GM20000 (cell line): ENCODE measurements around the gene HBEGF.

Experiments used
- DNase-seq: peaks from one replicate; pipeline ENCODE4 v3.0.0; 2012; ENCODE audit warnings: low spot score
- CTCF ChIP-seq: IDR thresholded peaks from 2 replicates; pipeline ENCODE4 v1.5.1; 2012; ENCODE audit warnings: mild to moderate bottlenecking, control low read depth; ENCODE audit errors: extremely low read depth, missing control alignments

Gene HBEGF

GRCh38 chr5:140342896-140343295, 3.5 kb downstream of the HBEGF start:
- no peak for TF ChIP-seq CTCF
- DNase-seq: peak; percentile 24

- no peak for TF ChIP-seq CTCF
- peak; percentile 30 for DNase-seq
These were observed 4.1 kb downstream of the HBEGF start for GRCh38 chr5:140342287-140342686.

- no peak for TF ChIP-seq CTCF
- DNase-seq: no peak
These were observed 4.8 kb downstream of the HBEGF start for GRCh38 chr5:140341591-140341990.

- no peak for TF ChIP-seq CTCF
- no peak for DNase-seq
These were observed 5.7 kb downstream of the HBEGF start for GRCh38 chr5:140340605-140341121.

GRCh38 chr5:140339636-140340035, 6.8 kb downstream of the HBEGF start:
- no peak for DNase-seq
- TF ChIP-seq CTCF: no peak

- no peak for DNase-seq
- no peak for TF ChIP-seq CTCF
These were observed 7.5 kb downstream of the HBEGF start for GRCh38 chr5:140338908-140339307.

GRCh38 chr5:140338336-140338735, 8.1 kb downstream of the HBEGF start:
- TF ChIP-seq CTCF: no peak
- DNase-seq: no peak
